Epithelial cell of esophagus (primary cell): ENCODE data around the gene GCLM.

ENCODE experiments used
- DNase-seq: peaks from one replicate; pipeline ENCODE4 v3.0.0; 2010; ENCODE audit warnings: low read depth
- H3K4me3 ChIP-seq: 2 replicates; pipeline ENCODE4 v1.5.1; 2011; ENCODE audit warnings: mild to moderate bottlenecking, low read length, control low read depth
- TF ChIP-seq, protein P1 (sequence below): IDR thresholded peaks from 2 replicates; pipeline ENCODE4 v1.5.1; 2011; ENCODE audit warnings: low read depth, mild to moderate bottlenecking, low read length, control low read depth, inconsistent platforms; ENCODE audit not compliant: insufficient read depth; ENCODE audit errors: missing control alignments

Gene GCLM

GRCh38 chr1:93839753-93840152 lies 69.5 kb downstream of the GCLM start:
- TF ChIP-seq, protein P1, sequence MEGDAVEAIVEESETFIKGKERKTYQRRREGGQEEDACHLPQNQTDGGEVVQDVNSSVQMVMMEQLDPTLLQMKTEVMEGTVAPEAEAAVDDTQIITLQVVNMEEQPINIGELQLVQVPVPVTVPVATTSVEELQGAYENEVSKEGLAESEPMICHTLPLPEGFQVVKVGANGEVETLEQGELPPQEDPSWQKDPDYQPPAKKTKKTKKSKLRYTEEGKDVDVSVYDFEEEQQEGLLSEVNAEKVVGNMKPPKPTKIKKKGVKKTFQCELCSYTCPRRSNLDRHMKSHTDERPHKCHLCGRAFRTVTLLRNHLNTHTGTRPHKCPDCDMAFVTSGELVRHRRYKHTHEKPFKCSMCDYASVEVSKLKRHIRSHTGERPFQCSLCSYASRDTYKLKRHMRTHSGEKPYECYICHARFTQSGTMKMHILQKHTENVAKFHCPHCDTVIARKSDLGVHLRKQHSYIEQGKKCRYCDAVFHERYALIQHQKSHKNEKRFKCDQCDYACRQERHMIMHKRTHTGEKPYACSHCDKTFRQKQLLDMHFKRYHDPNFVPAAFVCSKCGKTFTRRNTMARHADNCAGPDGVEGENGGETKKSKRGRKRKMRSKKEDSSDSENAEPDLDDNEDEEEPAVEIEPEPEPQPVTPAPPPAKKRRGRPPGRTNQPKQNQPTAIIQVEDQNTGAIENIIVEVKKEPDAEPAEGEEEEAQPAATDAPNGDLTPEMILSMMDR, result no peak
- no peak for DNase-seq
- H3K4me3 ChIP-seq, result no peak overlapping the region

GRCh38 chr1:93839307-93839706 lies 69.9 kb downstream of the GCLM start:
- TF ChIP-seq, protein P1, result no peak
- H3K4me3 ChIP-seq, result no peak overlapping the region
- peak; percentile 86 for DNase-seq

DNA sequence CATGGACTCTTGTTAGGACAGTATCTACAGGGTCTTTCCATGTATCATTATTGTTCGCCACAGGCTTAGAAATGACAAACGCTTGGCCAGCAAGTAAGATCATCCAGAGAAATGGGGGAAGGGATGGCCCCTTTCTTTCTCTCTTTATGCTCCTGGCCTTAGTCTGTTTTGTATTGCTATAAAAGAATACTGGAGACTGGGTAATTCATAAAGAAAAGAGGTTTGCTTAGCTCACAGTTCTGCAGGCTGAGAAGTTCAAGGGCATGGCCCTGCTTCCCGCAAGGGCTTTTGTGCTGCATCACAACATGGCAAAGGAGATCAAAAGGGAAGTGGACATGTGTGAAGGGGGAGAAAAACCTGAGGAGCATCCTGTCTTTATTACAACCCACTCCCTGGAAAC lies 71.3 kb downstream of the GCLM start:
- no peak overlapping the region for H3K4me3 ChIP-seq
- TF ChIP-seq, protein P1, result no peak
- DNase-seq, result no peak
